DOHH2 (cell line): ENCODE measurements around the gene TNXB.
"Not testable (repeated sequence)": the region's sequence is repeated elsewhere in the genome, so short reads cannot be mapped to it uniquely, and the experiment has no call there.

ENCODE experiments used
- H3F3A ChIP-seq: fragments of 200-600 bp; sonication (generic), shearing (Covaris generic); 2 replicates; pipeline ENCODE4 v1.6.0; 2016; ENCODE audit warnings: antibody characterized with exemption, mild to moderate bottlenecking; ENCODE audit not compliant: control insufficient read depth, insufficient read depth
- H3K27ac ChIP-seq: fragments of 200-600 bp; sonication (generic); 2 replicates; pipeline ENCODE4 v1.5.1; 2014; ENCODE audit warnings: low read depth, mild to moderate bottlenecking, low read length, moderate library complexity
- H3K27me3 ChIP-seq: fragments of 200-600 bp; sonication (generic); 2 replicates; pipeline ENCODE4 v1.6.1; 2014; ENCODE audit warnings: mild to moderate bottlenecking, low read length, mixed read lengths; ENCODE audit not compliant: control insufficient read depth
- H3K36me3 ChIP-seq: fragments of 200-600 bp; sonication (generic); 2 replicates; pipeline ENCODE4 v1.6.1; 2014; ENCODE audit warnings: mild to moderate bottlenecking, low read length, moderate library complexity, mixed read lengths; ENCODE audit not compliant: control insufficient read depth
- H3K4me1 ChIP-seq: fragments of 200-600 bp; sonication (generic); 2 replicates; pipeline ENCODE4 v1.6.1; 2014; ENCODE audit warnings: mild to moderate bottlenecking, low read length, mixed read lengths; ENCODE audit not compliant: control insufficient read depth
- H3K4me2 ChIP-seq: fragments of 200-600 bp; sonication (generic); 2 replicates; pipeline ENCODE4 v1.6.0; 2014; ENCODE audit warnings: mild to moderate bottlenecking, low read length, moderate library complexity
- H3K4me3 ChIP-seq: fragments of 200-600 bp; sonication (generic); 2 replicates; pipeline ENCODE4 v1.5.1; 2014; ENCODE audit warnings: mild to moderate bottlenecking, low read length, mixed read lengths
- H3K79me2 ChIP-seq: fragments of 200-600 bp; sonication (generic); 2 replicates; pipeline ENCODE4 v1.6.1; 2014; ENCODE audit warnings: mild to moderate bottlenecking, low read length, mixed read lengths; ENCODE audit not compliant: control insufficient read depth
- H3K9me2 ChIP-seq: fragments of 200-600 bp; sonication (generic); replicated peaks from 2 replicates; pipeline ENCODE4 v1.6.1; 2014; ENCODE audit warnings: mild to moderate bottlenecking, low read length, mixed read lengths; ENCODE audit not compliant: control insufficient read depth
- H3K9me3 ChIP-seq: fragments of 200-600 bp; sonication (generic); 2 replicates; pipeline ENCODE4 v1.6.1; 2014; ENCODE audit warnings: antibody characterized with exemption, low read length, mixed read lengths; ENCODE audit not compliant: control insufficient read depth, insufficient read depth
- H4K20me1 ChIP-seq: fragments of 200-600 bp; sonication (generic); 2 replicates; pipeline ENCODE4 v1.6.0; 2014; ENCODE audit warnings: low read depth, mild to moderate bottlenecking, antibody characterized with exemption, low read length, moderate library complexity; ENCODE audit not compliant: control insufficient read depth, insufficient read depth
- CTCF ChIP-seq: fragments of 200-600 bp; sonication (generic); IDR thresholded peaks from one replicate; pipeline ENCODE4 v1.5.1; 2014; ENCODE audit warnings: antibody characterized with exemption, mild to moderate bottlenecking, low read depth, low read length; ENCODE audit not compliant: poor library complexity, severe bottlenecking
- EZH2phosphoT487 ChIP-seq: fragments of 200-600 bp; sonication (generic); IDR thresholded peaks from 2 replicates; pipeline ENCODE4 v1.6.1; 2017; ENCODE audit warnings: borderline replicate concordance, mild to moderate bottlenecking, antibody characterized with exemption, low read length, moderate library complexity, mixed read lengths

TNXB gene

GRCh38 chr6:32057966-32058365 is 51.2 kb downstream of the TNXB start:
- Histone ChIP-seq H3F3A (no peaks in the 10 kb centered on the region), H3K79me2 (no peaks in the 10 kb centered on the region), H4K20me1 (no peaks in the 10 kb centered on the region), H3K4me2 (no peak overlapping the region), H3K27me3 (no peaks in the 10 kb centered on the region), H3K4me1 (no peaks in the 10 kb centered on the region), H3K27ac (no peak overlapping the region), H3K4me3 (no peak overlapping the region), H3K9me2 (no peaks in the 10 kb centered on the region), H3K9me3 (no peaks in the 10 kb centered on the region), H3K36me3 (no peaks in the 10 kb centered on the region)
- no peak for TF ChIP-seq EZH2phosphoT487
- TF ChIP-seq CTCF, result no peak

- H3K36me3 ChIP-seq, result no peaks in the 10 kb centered on the region
- H3K9me3 ChIP-seq, result no peaks in the 10 kb centered on the region
- H3K4me1 ChIP-seq, result no peaks in the 10 kb centered on the region
- peaks cover under 1% of the 10 kb centered on the region; the same call in 1 of the 2 replicates for H3K27me3 ChIP-seq
- H3F3A ChIP-seq, result no peaks in the 10 kb centered on the region
- H3K9me2 ChIP-seq, result no peaks in the 10 kb centered on the region
- no peak for TF ChIP-seq EZH2phosphoT487
- TF ChIP-seq CTCF, result no peak
- no peak overlapping the region for H3K4me3 ChIP-seq
- H3K4me2 ChIP-seq, result no peak overlapping the region
- H3K79me2 ChIP-seq, result no peaks in the 10 kb centered on the region
- no peaks in the 10 kb centered on the region for H4K20me1 ChIP-seq
- H3K27ac ChIP-seq, result no peak overlapping the region
Measured at GRCh38 chr6:32056254-32056653, 52.9 kb downstream of the TNXB start.

GRCh38 chr6:32055756-32056155 is 53.4 kb downstream of the TNXB start:
- not testable (repeated sequence) for H3F3A ChIP-seq, H3K36me3 ChIP-seq, H3K27ac ChIP-seq, H3K79me2 ChIP-seq, H3K4me2 ChIP-seq, H4K20me1 ChIP-seq, H3K9me2 ChIP-seq, H3K4me1 ChIP-seq, H3K4me3 ChIP-seq, H3K27me3 ChIP-seq, H3K9me3 ChIP-seq

GRCh38 chr6:32053314-32053713 is 55.8 kb downstream of the TNXB start:
- H3K4me3 ChIP-seq, H3K27ac ChIP-seq, H4K20me1 ChIP-seq, H3K4me1 ChIP-seq, H3K27me3 ChIP-seq, H3K9me3 ChIP-seq, H3K4me2 ChIP-seq, H3K36me3 ChIP-seq, H3F3A ChIP-seq, H3K79me2 ChIP-seq, H3K9me2 ChIP-seq: not testable (repeated sequence)

GRCh38 chr6:32052626-32053025 is 56.5 kb downstream of the TNXB start:
- not testable (repeated sequence) for H3K9me2 ChIP-seq, H3K4me3 ChIP-seq, H3K4me1 ChIP-seq

More at GRCh38 chr6:32052626-32053025, 56.5 kb downstream of the TNXB start:
- not testable (repeated sequence) for H3K79me2 ChIP-seq, H3F3A ChIP-seq, H3K36me3 ChIP-seq, H3K4me2 ChIP-seq, H3K9me3 ChIP-seq, H4K20me1 ChIP-seq, H3K27ac ChIP-seq, H3K27me3 ChIP-seq
